GM18508 (cell line): ENCODE measurements around the gene OBSL1.

Experiments
- ATAC-seq: cut with Tn5 transposase; IDR thresholded peaks from one replicate; pipeline ENCODE4 v1.9.1; 2021; ENCODE audit warnings: moderate number of reproducible peaks; ENCODE audit not compliant: insufficient read depth, unreplicated experiment

OBSL1 gene

GRCh38 chr2:219516888-219517287 lies 54.5 kb downstream of the OBSL1 start:
- no peak for ATAC-seq

GRCh38 chr2:219515874-219516629 lies 55.3 kb downstream of the OBSL1 start:
- no peak for ATAC-seq

- ATAC-seq, result no peak
Measured at GRCh38 chr2:219514836-219515235, 56.5 kb downstream of the OBSL1 start.

- ATAC-seq, result no peak
Measured at GRCh38 chr2:219514196-219514761, 57.1 kb downstream of the OBSL1 start, which contains the start of gene ASIC4. Gene ASIC4, plus strand, starts transcription at chr2:219514482. Its CDS starts 243 bp downstream, at chr2:219514725.

- no peak for ATAC-seq
Measured at GRCh38 chr2:219513787-219514186, 57.6 kb downstream of the OBSL1 start.

- no peak for ATAC-seq
Measured at GRCh38 chr2:219512524-219513216, 58.7 kb downstream of the OBSL1 start.

- no peak for ATAC-seq
Measured at GRCh38 chr2:219511547-219512325, 59.6 kb downstream of the OBSL1 start.

- ATAC-seq, result no peak
Measured at GRCh38 chr2:219510512-219511135, 60.7 kb downstream of the OBSL1 start.

- no peak for ATAC-seq
Measured at GRCh38 chr2:219509780-219510511, 61.4 kb downstream of the OBSL1 start.

- ATAC-seq, result no peak
Measured at GRCh38 chr2:219508971-219509779, 62.2 kb downstream of the OBSL1 start.

- no peak for ATAC-seq
Measured at GRCh38 chr2:219508444-219508734, 63.0 kb downstream of the OBSL1 start.

GRCh38 chr2:219507581-219508443 lies 63.5 kb downstream of the OBSL1 start:
- no peak for ATAC-seq

- no peak for ATAC-seq
Measured at GRCh38 chr2:219506802-219507526, 64.4 kb downstream of the OBSL1 start.

- no peak for ATAC-seq
Measured at GRCh38 chr2:219506153-219506801, 65.1 kb downstream of the OBSL1 start.

GRCh38 chr2:219505585-219505984 lies 65.8 kb downstream of the OBSL1 start:
- no peak for ATAC-seq

GRCh38 chr2:219502618-219503017 lies 68.7 kb downstream of the OBSL1 start:
- no peak for ATAC-seq

GRCh38 chr2:219501849-219502248 lies 69.5 kb downstream of the OBSL1 start:
- no peak for ATAC-seq
